Fibroblast of skin of abdomen (primary cell): ENCODE measurements around the gene SOX6.

Source experiments
- DNase-seq: peaks from one replicate; pipeline ENCODE4 v3.0.0-alpha.2; 2013

SOX6 gene

DNA sequence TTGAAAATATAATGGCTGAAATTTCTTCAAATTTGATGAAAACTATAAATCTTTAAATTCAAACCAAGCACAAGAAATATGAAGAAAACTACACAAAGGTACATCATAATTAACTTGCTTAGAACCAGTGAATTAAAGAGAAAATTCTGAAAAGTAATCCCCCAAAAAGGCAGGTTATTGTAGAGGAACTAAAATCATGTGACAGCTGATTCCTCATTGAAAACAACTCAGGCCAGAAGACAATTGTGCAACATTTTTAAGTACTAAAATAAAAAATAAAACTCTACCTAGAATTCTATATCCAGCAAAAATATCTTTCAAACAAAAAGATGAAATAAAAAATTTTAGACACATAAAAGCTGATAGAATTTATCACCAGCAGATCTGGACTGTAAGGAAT lies 90.3 kb downstream of the SOX6 start:
- no peak for DNase-seq

DNA sequence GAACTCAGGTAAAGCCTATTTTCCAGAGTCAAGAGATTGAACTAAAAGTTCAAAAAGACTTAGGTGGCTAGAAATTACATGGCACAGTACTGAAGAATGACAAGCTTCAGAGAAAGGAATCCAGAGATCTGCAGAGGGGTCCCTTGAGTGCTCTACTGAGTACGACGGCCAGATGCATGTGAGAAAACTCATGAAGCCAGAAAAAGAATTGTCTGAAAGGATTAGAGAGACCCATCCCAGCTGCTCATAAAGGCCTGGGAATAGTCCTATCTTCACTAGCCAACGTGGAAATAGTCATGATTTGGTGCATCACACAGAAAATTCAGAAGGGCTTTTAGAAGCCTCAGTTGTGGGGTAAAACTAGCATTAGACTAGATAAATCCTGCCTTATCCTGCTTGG lies 91.3 kb downstream of the SOX6 start:
- no peak for DNase-seq

DNA sequence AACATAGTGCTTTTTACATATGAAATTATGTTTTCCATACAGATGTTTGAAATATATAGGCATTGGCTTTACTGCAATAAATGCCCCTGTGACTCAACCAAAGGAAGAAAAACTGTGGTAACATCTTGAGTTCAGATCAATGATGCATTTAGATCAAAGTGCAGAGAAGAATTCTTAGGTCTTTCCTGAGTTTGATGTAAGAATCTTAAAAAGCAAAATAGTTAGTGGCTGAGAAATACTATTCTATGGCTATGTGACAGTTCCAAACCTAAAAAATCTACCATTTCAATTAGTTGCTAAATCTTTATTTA lies 93.7 kb downstream of the SOX6 start:
- no peak for DNase-seq

GRCh38 chr11:16261836-16262644 lies 94.3 kb downstream of the SOX6 start:
- no peak for DNase-seq

DNA sequence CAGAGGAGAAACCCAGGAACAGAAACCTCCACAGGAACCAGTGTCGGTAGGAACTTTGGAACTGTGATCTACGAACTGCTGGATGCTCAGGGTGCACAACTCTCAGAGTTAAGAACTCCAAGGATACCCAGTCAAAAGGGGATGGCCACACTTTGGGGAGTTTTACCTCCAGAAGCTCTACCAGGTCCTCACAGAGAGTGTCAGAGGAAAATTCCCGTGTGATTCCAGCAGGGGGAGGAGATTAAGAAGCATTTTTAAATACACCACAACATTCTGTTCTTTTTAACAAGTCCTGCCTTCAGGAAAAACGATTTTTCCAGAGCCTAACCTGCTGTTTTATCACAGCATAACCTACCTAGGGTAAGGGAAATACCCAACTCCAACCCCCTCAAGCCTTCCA lies 104.0 kb downstream of the SOX6 start:
- DNase-seq, result peak; percentile 20

- DNase-seq, result no peak
These were observed 108.1 kb downstream of the SOX6 start for GRCh38 chr11:16248248-16248647.

DNA sequence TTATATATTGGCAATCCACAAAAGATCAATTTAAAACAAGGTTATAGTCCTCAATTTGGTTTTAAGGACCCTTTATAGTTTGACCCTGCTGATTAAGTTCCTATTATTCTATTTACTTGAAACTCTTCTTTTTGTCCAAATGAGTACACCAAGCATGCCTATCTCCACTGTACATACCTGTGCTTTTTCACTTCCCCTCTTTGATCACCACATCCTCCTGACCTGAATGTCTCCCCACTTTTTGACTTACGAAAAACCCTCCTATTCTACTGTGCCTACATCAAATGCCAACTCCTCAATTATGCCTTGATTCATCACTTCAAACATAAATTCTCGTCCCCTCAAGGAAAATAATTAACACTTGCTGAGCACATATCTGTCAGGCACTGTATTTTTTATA lies 113.5 kb downstream of the SOX6 start:
- no peak for DNase-seq

DNA sequence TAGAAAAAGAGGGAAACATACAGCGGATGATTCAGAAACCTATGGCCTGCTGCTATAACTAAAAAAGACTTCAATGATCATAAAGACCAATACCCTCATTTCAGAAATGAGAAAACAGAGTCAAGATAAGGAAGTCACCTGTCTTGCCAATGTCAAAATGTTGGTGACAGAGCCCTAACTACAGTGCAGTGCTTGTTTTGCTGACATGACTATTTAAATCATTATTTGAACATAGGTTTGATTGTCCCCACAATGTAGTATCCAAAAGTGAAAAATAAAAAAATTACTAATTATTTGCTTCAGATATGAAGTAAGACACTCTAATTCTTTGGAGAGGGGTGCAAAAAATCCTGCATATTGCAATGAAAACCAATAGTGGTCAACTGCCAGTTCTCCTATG lies 115.7 kb downstream of the SOX6 start:
- DNase-seq, result no peak

DNA sequence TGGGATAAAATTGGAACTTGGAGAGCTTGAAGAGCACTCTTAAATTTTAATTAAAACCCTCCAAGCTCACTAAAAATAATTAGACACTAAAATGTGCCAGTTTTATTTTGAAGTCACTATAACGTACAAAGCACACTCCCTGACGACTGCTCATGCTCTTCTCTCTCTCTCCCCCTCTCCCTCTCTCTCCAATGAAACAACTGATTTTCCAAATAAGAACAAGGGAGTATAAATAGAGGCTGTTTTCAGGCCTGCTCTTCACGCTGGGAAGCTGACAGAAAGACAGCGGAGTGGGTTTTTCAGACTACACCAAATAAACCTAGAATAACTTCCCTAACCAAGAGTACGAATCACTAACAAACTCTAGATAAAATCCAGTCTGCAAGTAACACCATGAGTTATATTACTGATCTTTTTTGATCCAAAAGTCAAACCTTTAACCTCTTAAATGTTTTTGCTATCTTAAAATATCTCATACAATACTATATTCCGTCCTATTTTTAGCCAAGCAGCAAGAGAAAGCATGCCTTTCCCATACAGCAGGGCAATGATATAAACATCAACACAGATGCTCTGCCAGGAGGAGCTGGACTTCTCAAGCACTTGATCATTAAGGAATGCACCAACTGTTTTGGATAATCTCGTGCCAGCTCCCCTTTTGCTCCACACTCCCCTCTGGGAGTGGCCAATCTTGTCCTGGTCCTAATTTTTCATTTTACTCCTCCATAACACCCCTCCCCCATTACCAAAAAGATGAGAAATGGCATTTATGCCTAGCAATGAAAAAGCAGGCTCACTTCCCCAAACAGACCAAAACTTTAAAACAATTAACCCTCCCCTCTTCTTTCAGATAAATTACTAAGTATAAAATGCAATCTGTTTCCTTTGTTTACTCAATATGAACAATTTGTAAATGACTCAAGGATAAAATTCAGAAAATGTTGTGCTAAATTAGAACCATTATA lies 116.9 kb downstream of the SOX6 start:
- no peak for DNase-seq

DNA sequence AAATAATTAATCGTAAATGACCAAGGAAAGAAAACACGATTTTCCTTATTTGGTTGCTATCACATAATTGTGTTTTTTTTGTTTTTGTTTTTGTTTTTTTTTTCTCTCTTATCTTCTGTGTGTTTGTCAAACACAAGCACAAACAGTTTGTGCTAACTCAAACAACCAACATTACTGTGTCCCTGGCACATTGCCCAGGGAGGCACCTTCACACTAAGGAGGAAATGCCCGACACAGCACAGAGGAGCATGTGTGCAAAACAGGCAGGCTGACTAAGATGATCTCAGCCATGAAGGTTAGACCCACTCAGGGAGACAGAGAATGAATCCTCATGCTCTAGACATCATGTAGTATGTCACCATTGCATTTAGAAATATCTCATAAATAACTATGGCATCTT lies 130.1 kb downstream of the SOX6 start:
- peak; percentile 24 for DNase-seq

DNA sequence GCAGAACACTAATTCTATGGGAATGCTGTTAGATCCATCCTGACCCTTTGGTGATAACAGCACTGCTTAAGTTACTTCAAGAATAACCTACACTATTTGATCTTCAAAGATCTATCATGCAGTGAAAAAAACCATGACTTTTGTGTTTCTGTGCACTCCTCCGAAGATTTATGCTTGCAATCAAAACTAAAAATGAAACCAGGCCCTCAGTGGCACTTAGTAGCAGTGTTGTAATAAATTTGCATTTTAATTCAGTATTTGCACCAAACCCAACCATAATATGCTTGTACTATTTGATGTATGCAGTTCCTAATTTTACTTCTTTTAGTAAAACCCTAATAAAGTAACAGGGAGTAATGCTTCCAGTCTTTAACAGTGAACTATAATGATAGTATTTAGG lies 130.7 kb downstream of the SOX6 start:
- no peak for DNase-seq

- no peak for DNase-seq
These were observed 132.8 kb downstream of the SOX6 start for GRCh38 chr11:16223558-16223957.

- peak; percentile 17 for DNase-seq
These were observed 138.7 kb downstream of the SOX6 start for GRCh38 chr11:16217631-16218030.

- no peak for DNase-seq
These were observed 139.5 kb downstream of the SOX6 start for GRCh38 chr11:16216831-16217230.

- DNase-seq, result no peak
These were observed 141.0 kb downstream of the SOX6 start for GRCh38 chr11:16215352-16215751.

DNA sequence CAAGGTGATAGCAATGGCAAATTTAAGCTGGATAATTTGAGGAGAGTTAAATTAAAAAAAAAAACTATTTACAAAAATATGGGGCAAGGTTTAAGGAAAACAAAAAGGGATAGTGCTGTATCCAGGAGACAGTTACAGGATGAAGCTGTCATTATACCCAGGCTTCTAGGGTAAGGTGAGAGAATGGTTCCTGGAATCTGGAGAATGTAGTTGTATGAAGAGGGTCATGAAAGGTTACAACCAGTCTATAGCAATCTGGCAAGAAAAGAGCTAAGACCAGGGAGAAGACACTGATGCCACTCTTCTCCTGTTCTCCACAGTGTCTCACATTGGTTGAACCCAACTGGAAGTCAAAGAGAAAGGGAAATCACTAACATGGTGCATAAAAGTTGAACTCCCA lies 144.9 kb downstream of the SOX6 start:
- DNase-seq, result no peak

- peak; percentile 14 for DNase-seq
These were observed 152.1 kb downstream of the SOX6 start for GRCh38 chr11:16204261-16204660.

DNA sequence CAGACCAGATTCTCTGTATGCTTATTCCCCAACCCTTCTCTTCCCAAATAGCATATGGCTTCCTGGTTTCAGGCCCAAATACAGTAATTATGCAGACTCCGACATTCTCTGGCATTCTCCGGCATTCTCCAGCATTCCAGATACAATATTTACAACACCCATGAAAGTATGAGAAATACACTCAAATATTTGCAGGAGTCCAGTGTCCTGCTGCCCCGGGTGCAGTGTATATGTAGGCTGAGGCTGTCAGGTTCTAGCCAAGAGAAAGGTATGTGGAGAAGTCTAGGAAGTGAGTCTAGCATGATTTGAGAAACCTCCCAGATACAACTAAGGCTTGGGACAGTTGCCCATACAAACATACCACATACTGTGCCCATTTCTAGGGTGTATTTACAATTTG lies 160.7 kb downstream of the SOX6 start:
- DNase-seq, result peak; percentile 85

GRCh38 chr11:16194566-16194965 lies 161.8 kb downstream of the SOX6 start:
- peak; percentile 20 for DNase-seq

DNA sequence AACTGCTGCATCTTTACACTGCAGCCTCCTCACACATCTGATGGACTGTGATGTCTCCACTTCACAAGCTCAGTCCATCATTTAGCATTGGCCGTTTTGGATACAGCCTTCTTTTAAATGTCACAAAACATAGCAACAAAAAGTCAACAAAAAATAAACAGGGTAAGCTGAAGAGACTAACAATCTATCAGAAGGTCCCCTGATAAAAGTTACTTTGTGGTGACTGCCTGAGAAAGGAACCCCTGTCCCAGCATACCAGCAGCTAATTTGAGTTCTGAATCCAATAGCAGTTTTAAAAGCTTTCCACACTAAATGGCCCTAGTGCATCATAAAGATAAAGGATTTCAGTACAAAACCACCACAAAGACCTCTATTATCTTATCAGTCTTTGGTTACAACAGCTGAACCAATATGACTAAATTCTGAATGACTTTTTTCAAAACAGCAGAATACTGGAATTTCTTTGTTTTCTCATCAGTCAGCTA lies 162.4 kb downstream of the SOX6 start:
- no peak for DNase-seq

DNA sequence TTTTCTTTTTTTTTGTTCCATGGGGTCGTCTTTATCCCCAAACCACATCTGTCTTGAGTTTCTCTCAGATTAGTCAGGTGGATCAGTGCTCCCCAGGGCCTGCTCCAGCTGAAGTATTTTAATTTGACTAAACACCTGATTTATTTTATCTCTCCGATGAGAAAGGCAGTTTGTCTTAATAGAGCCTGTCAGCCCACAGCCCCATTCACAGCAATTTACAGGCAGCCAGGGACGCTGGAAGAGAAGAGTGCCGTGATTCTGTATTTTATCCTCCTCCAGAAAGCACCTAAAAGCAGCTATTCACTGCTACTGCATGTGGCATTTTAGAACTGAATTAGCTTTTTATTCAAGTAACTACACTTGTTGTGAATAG lies 164.5 kb downstream of the SOX6 start:
- no peak for DNase-seq

- DNase-seq, result no peak
These were observed 165.0 kb downstream of the SOX6 start for GRCh38 chr11:16191212-16191867.

- no peak for DNase-seq
These were observed 169.7 kb downstream of the SOX6 start for GRCh38 chr11:16186680-16187079.
